Stimulated activated CD8-positive, alpha-beta memory T cell treated with anti-CD3 and anti-CD28 coated beads, Interleukin-7, amount 100 ng/mL, for 1 hour (primary cell): ENCODE measurements around the gene REXO4.
"Not testable (repeated sequence)": the region's sequence is repeated elsewhere in the genome, so short reads cannot be mapped to it uniquely, and the experiment has no call there.

Source experiments
- DNase-seq, 2 donors: peaks; one replicate each; pipeline ENCODE4 v3.0.0-alpha.2; 2020; ENCODE audit warnings: low read depth in 2 of 2

The REXO4 gene

GRCh38 chr9:133451865-133452264 is 34.1 kb upstream of the REXO4 start:
- DNase-seq, result not testable (repeated sequence)

GRCh38 chr9:133449760-133450159 is 31.9 kb upstream of the REXO4 start:
- DNase-seq, result no peak

GRCh38 chr9:133448487-133448972 is 30.7 kb upstream of the REXO4 start:
- no peak for DNase-seq

- DNase-seq, result no peak
Observed at GRCh38 chr9:133445293-133445969, 27.6 kb upstream of the REXO4 start.

- no peak for DNase-seq
Observed at GRCh38 chr9:133443982-133444381, 26.2 kb upstream of the REXO4 start.

- no peak for DNase-seq
Observed at GRCh38 chr9:133443248-133443647, 25.4 kb upstream of the REXO4 start.

- no peak for DNase-seq
Observed at GRCh38 chr9:133441571-133441970, 23.8 kb upstream of the REXO4 start.

GRCh38 chr9:133440874-133441273 is 23.1 kb upstream of the REXO4 start:
- DNase-seq, result no peak

- DNase-seq, result no peak
Observed at GRCh38 chr9:133439337-133439736, 21.5 kb upstream of the REXO4 start.

GRCh38 chr9:133437753-133438531 is 20.1 kb upstream of the REXO4 start:
- DNase-seq, result no peak

GRCh38 chr9:133436681-133437080 is 18.9 kb upstream of the REXO4 start:
- DNase-seq, result no peak

- DNase-seq, result no peak
Observed at GRCh38 chr9:133433351-133433843, 15.6 kb upstream of the REXO4 start.

- no peak for DNase-seq
Observed at GRCh38 chr9:133430244-133430643, 12.4 kb upstream of the REXO4 start.

GRCh38 chr9:133429641-133430161 is 11.9 kb upstream of the REXO4 start:
- no peak for DNase-seq

- DNase-seq, result no peak
Observed at GRCh38 chr9:133429214-133429613, 11.4 kb upstream of the REXO4 start.

GRCh38 chr9:133428617-133429101 is 10.8 kb upstream of the REXO4 start:
- DNase-seq, result no peak

- no peak for DNase-seq
Observed at GRCh38 chr9:133427658-133428348, 10.0 kb upstream of the REXO4 start.

GRCh38 chr9:133426011-133426410 is 8.2 kb upstream of the REXO4 start:
- DNase-seq, result no peak

- no peak for DNase-seq
Observed at GRCh38 chr9:133425049-133425632, 7.3 kb upstream of the REXO4 start.

GRCh38 chr9:133424187-133424586 is 6.4 kb upstream of the REXO4 start:
- no peak for DNase-seq

GRCh38 chr9:133423216-133423615 is 5.4 kb upstream of the REXO4 start:
- DNase-seq, result no peak
